Measurements from ENCODE around the gene DOCK4.

DOCK4 gene

GRCh38 chr7:111893190-111893589, 313.0 kb downstream of the DOCK4 start:
- Histone ChIP-seq H2BK5ac (ENCODE audit: low read depth, low read length, poor library complexity) (no peak overlapping the region), H3K79me1 (ENCODE audit: low read length) (no peaks in the 10 kb centered on the region), H4K91ac (ENCODE audit: low read depth, low read length) (no peak overlapping the region), H3K14ac (ENCODE audit: low read length) (no peak overlapping the region), H3K9me3 (ENCODE audit: insufficient read depth, low read depth, low read length) (no peaks in the 10 kb centered on the region), H3K4me3 (ENCODE audit: low read depth, low read length) (no peak overlapping the region), H4K8ac (ENCODE audit: low read depth, low read length) (no peak overlapping the region), H3K27me3 (ENCODE audit: insufficient read depth, low read length) (no peaks in the 10 kb centered on the region), H3K79me2 (ENCODE audit: control insufficient read depth, insufficient read depth, low read length, poor library complexity) (no peaks in the 10 kb centered on the region), H3K9ac (ENCODE audit: low read length) (no peak overlapping the region), H3K4me2 (ENCODE audit: low read length) (no peak overlapping the region), H3K27ac (ENCODE audit: low read depth, low read length) (no peak overlapping the region), H4K12ac (ENCODE audit: low read depth, low read length) (no peak overlapping the region), H3K4me1 (ENCODE audit: control insufficient read depth in 1 of 2, insufficient read depth in 2 of 2, low read length in 2 of 2) (no peaks in the 10 kb centered on the region), H3K18ac (ENCODE audit: low read length) (no peak overlapping the region), H2AK5ac (ENCODE audit: low read length) (no peak overlapping the region), H2BK12ac (ENCODE audit: low read length) (no peak overlapping the region), H3K36me3 (ENCODE audit: control insufficient read depth in 1 of 2, insufficient read depth in 2 of 2, low read length in 2 of 2) (peaks cover 0 to 2% of the 10 kb centered on the region in 2 experiments), H3K23ac (ENCODE audit: low read length) (no peak overlapping the region), H2AFZ (ENCODE audit: insufficient read depth, low read length, poor library complexity) (no peak overlapping the region), H3K4ac (ENCODE audit: low read depth, low read length) (no peak overlapping the region), H2BK120ac (ENCODE audit: insufficient read depth, low read length, poor library complexity) (no peak overlapping the region)
- WGBS (ENCODE audit: extremely low coverage, insufficient coverage, insufficient read length) = no CpG with 5 or more reads among the region's 5 CpGs
- DNase-seq = no peak

GRCh38 chr7:111892588-111892987, 313.6 kb downstream of the DOCK4 start:
- no peak overlapping the region for H2AFZ ChIP-seq (ENCODE audit: insufficient read depth, low read length, poor library complexity)
- no peak overlapping the region for H3K18ac ChIP-seq (ENCODE audit: low read length)
- H3K27ac ChIP-seq (ENCODE audit: low read depth, low read length) = no peak overlapping the region
- no peaks in the 10 kb centered on the region for H3K9me3 ChIP-seq (ENCODE audit: insufficient read depth, low read depth, low read length)
- H3K4me3 ChIP-seq (ENCODE audit: low read depth, low read length) = no peak overlapping the region
- H2BK5ac ChIP-seq (ENCODE audit: low read depth, low read length, poor library complexity) = no peak overlapping the region
- no peaks in the 10 kb centered on the region for H3K79me2 ChIP-seq (ENCODE audit: control insufficient read depth, insufficient read depth, low read length, poor library complexity)
- H2BK12ac ChIP-seq (ENCODE audit: low read length) = no peak overlapping the region
- no peak overlapping the region for H3K23ac ChIP-seq (ENCODE audit: low read length)
- H3K36me3 ChIP-seq (ENCODE audit: control insufficient read depth in 1 of 2, insufficient read depth in 2 of 2, low read length in 2 of 2) = peaks cover 0 to 2% of the 10 kb centered on the region in 2 experiments
- no peaks in the 10 kb centered on the region for H3K4me1 ChIP-seq (ENCODE audit: control insufficient read depth in 1 of 2, insufficient read depth in 2 of 2, low read length in 2 of 2)
- H2BK120ac ChIP-seq (ENCODE audit: insufficient read depth, low read length, poor library complexity) = no peak overlapping the region
- no peak overlapping the region for H3K9ac ChIP-seq (ENCODE audit: low read length)
- no peaks in the 10 kb centered on the region for H3K27me3 ChIP-seq (ENCODE audit: insufficient read depth, low read length)
- no peak overlapping the region for H3K4ac ChIP-seq (ENCODE audit: low read depth, low read length)
- DNase-seq = no peak
- WGBS (ENCODE audit: extremely low coverage, insufficient coverage, insufficient read length) = 100% methylated on average over 1 of the region's 3 CpGs
- H4K91ac ChIP-seq (ENCODE audit: low read depth, low read length) = no peak overlapping the region
- H3K4me2 ChIP-seq (ENCODE audit: low read length) = no peak overlapping the region
- H4K12ac ChIP-seq (ENCODE audit: low read depth, low read length) = no peak overlapping the region
- no peaks in the 10 kb centered on the region for H3K79me1 ChIP-seq (ENCODE audit: low read length)
- H3K14ac ChIP-seq (ENCODE audit: low read length) = no peak overlapping the region
- no peak overlapping the region for H4K8ac ChIP-seq (ENCODE audit: low read depth, low read length)
- no peak overlapping the region for H2AK5ac ChIP-seq (ENCODE audit: low read length)

- no peak overlapping the region for H4K91ac ChIP-seq (ENCODE audit: low read depth, low read length)
- H2AK5ac ChIP-seq (ENCODE audit: low read length) = no peak overlapping the region
- H3K36me3 ChIP-seq (ENCODE audit: control insufficient read depth in 1 of 2, insufficient read depth in 2 of 2, low read length in 2 of 2) = no peaks in the 10 kb centered on the region
- H3K4me1 ChIP-seq (ENCODE audit: control insufficient read depth in 1 of 2, insufficient read depth in 2 of 2, low read length in 2 of 2) = no peaks in the 10 kb centered on the region
- H3K14ac ChIP-seq (ENCODE audit: low read length) = no peak overlapping the region
- H3K79me1 ChIP-seq (ENCODE audit: low read length) = no peaks in the 10 kb centered on the region
- H3K79me2 ChIP-seq (ENCODE audit: control insufficient read depth, insufficient read depth, low read length, poor library complexity) = no peaks in the 10 kb centered on the region
- WGBS (ENCODE audit: extremely low coverage, insufficient coverage, insufficient read length) = no CpG with 5 or more reads among the region's 1 CpG
- no peak overlapping the region for H3K9ac ChIP-seq (ENCODE audit: low read length)
- H2BK120ac ChIP-seq (ENCODE audit: insufficient read depth, low read length, poor library complexity) = no peak overlapping the region
- no peak overlapping the region for H3K23ac ChIP-seq (ENCODE audit: low read length)
- no peak overlapping the region for H3K4me3 ChIP-seq (ENCODE audit: low read depth, low read length)
- no peak for DNase-seq
- no peak overlapping the region for H2BK12ac ChIP-seq (ENCODE audit: low read length)
- H3K18ac ChIP-seq (ENCODE audit: low read length) = no peak overlapping the region
- H2BK5ac ChIP-seq (ENCODE audit: low read depth, low read length, poor library complexity) = no peak overlapping the region
- H3K4ac ChIP-seq (ENCODE audit: low read depth, low read length) = no peak overlapping the region
- no peaks in the 10 kb centered on the region for H3K27me3 ChIP-seq (ENCODE audit: insufficient read depth, low read length)
- no peak overlapping the region for H4K8ac ChIP-seq (ENCODE audit: low read depth, low read length)
- H3K27ac ChIP-seq (ENCODE audit: low read depth, low read length) = no peak overlapping the region
- no peak overlapping the region for H3K4me2 ChIP-seq (ENCODE audit: low read length)
- no peak overlapping the region for H2AFZ ChIP-seq (ENCODE audit: insufficient read depth, low read length, poor library complexity)
- H3K9me3 ChIP-seq (ENCODE audit: insufficient read depth, low read depth, low read length) = no peaks in the 10 kb centered on the region
- no peak overlapping the region for H4K12ac ChIP-seq (ENCODE audit: low read depth, low read length)
Measured at GRCh38 chr7:111887734-111888133, 318.5 kb downstream of the DOCK4 start.

- Histone ChIP-seq H2BK5ac (ENCODE audit: low read depth, low read length, poor library complexity) (no peak overlapping the region), H3K18ac (ENCODE audit: low read length) (no peak overlapping the region), H4K12ac (ENCODE audit: low read depth, low read length) (no peak overlapping the region), H3K4me3 (ENCODE audit: low read depth, low read length) (no peak overlapping the region), H3K4ac (ENCODE audit: low read depth, low read length) (no peak overlapping the region), H4K91ac (ENCODE audit: low read depth, low read length) (no peak overlapping the region), H4K8ac (ENCODE audit: low read depth, low read length) (no peak overlapping the region), H2BK120ac (ENCODE audit: insufficient read depth, low read length, poor library complexity) (no peak overlapping the region), H3K23ac (ENCODE audit: low read length) (no peak overlapping the region), H3K36me3 (ENCODE audit: control insufficient read depth in 1 of 2, insufficient read depth in 2 of 2, low read length in 2 of 2) (no peaks in the 10 kb centered on the region), H3K79me2 (ENCODE audit: control insufficient read depth, insufficient read depth, low read length, poor library complexity) (no peaks in the 10 kb centered on the region), H3K79me1 (ENCODE audit: low read length) (no peaks in the 10 kb centered on the region), H2BK12ac (ENCODE audit: low read length) (no peak overlapping the region), H3K27me3 (ENCODE audit: insufficient read depth, low read length) (no peaks in the 10 kb centered on the region), H2AFZ (ENCODE audit: insufficient read depth, low read length, poor library complexity) (no peak overlapping the region), H3K4me2 (ENCODE audit: low read length) (no peak overlapping the region), H3K9ac (ENCODE audit: low read length) (no peak overlapping the region), H3K27ac (ENCODE audit: low read depth, low read length) (no peak overlapping the region), H3K9me3 (ENCODE audit: insufficient read depth, low read depth, low read length) (no peaks in the 10 kb centered on the region), H2AK5ac (ENCODE audit: low read length) (no peak overlapping the region), H3K14ac (ENCODE audit: low read length) (no peak overlapping the region), H3K4me1 (ENCODE audit: control insufficient read depth in 1 of 2, insufficient read depth in 2 of 2, low read length in 2 of 2) (no peaks in the 10 kb centered on the region)
- no peak for DNase-seq
- no CpG with 5 or more reads among the region's 2 CpGs for WGBS (ENCODE audit: extremely low coverage, insufficient coverage, insufficient read length)
Measured at GRCh38 chr7:111886233-111886632, 320.0 kb downstream of the DOCK4 start.

All from trophoblast cell (in vitro differentiated cells and primary cell).